ENCODE measurements around the gene BCO1. TPM values are rescaled to one million over a fixed set of nuclear protein-coding genes. Genes with fewer than 3 reads are reported as not detected.

The BCO1 gene
- total and polyA plus RNA-seq, 12 donors: 0.03 TPM; not detected in 11

- H3K27ac ChIP-seq: no peak overlapping the region
- no peaks in the 10 kb centered on the region for H3K27me3 ChIP-seq
- TF ChIP-seq POLR2A (IDR thresholded peaks at IDR 0.05): no peak
- no peak for TF ChIP-seq CTCF (IDR thresholded peaks at IDR 0.05)
- H3K4me1 ChIP-seq (replicated peaks in 1 of 2): no peaks in the 10 kb centered on the region
- no peak overlapping the region for H3K4me3 ChIP-seq
- H3K9me3 ChIP-seq (replicated peaks in 1 of 3): no peaks in the 10 kb centered on the region
- DNase-seq: no peak
- H3K36me3 ChIP-seq (replicated peaks in 1 of 2): no peaks in the 10 kb centered on the region
- WGBS, 4 donors: 66 to 80% (median 75%) methylated on average over 5 of the region's 5 CpGs
- intact Hi-C loops (cut with DNase I): no loop called here
These were observed 7.5 kb upstream of the BCO1 start for GRCh38 chr16:81231014-81231413.

GRCh38 chr16:81232740-81233367, 5.6 kb upstream of the BCO1 start:
- no peak overlapping the region for H3K4me3 ChIP-seq
- H3K36me3 ChIP-seq (replicated peaks in 1 of 2): no peaks in the 10 kb centered on the region
- DNase-seq: no peak
- no peaks in the 10 kb centered on the region for H3K27me3 ChIP-seq
- no peak for TF ChIP-seq POLR2A (IDR thresholded peaks at IDR 0.05)
- no peak for TF ChIP-seq CTCF (IDR thresholded peaks at IDR 0.05)
- no peak overlapping the region for H3K27ac ChIP-seq
- 90 to 95% (median 93%) methylated on average over 8 of the region's 8 CpGs for WGBS, 4 donors
- no peaks in the 10 kb centered on the region for H3K9me3 ChIP-seq (replicated peaks in 1 of 3)
- intact Hi-C loops (cut with DNase I): no loop called here
- H3K4me1 ChIP-seq (replicated peaks in 1 of 2): no peaks in the 10 kb centered on the region

- Histone ChIP-seq H3K9me3 (replicated peaks in 1 of 3) (no peaks in the 10 kb centered on the region), H3K4me1 (replicated peaks in 1 of 2) (no peaks in the 10 kb centered on the region), H3K36me3 (replicated peaks in 1 of 2) (no peaks in the 10 kb centered on the region), H3K4me3 (no peak overlapping the region), H3K27ac (no peak overlapping the region), H3K27me3 (no peaks in the 10 kb centered on the region)
- intact Hi-C loops (cut with DNase I): no loop called here
- TF ChIP-seq CTCF (IDR thresholded peaks at IDR 0.05) (no peak), POLR2A (IDR thresholded peaks at IDR 0.05) (no peak)
- DNase-seq: no peak
- whole genome bisulfite sequencing, 4 donors: 80 to 95% (median 93%) methylated on average over 8 of the region's 8 CpGs
These were observed 1.2 kb upstream of the BCO1 start for GRCh38 chr16:81237282-81237681.

- Histone ChIP-seq H3K9me3 (replicated peaks in 1 of 3) (no peaks in the 10 kb centered on the region), H3K36me3 (replicated peaks in 1 of 2) (no peaks in the 10 kb centered on the region), H3K27ac (no peak overlapping the region), H3K27me3 (no peaks in the 10 kb centered on the region), H3K4me3 (no peak overlapping the region), H3K4me1 (replicated peaks in 1 of 2) (no peaks in the 10 kb centered on the region)
- no peak for TF ChIP-seq POLR2A (IDR thresholded peaks at IDR 0.05)
- no peak for TF ChIP-seq CTCF (IDR thresholded peaks at IDR 0.05)
- intact Hi-C loops (cut with DNase I): no loop called here
- DNase-seq: no peak
- 84 to 86% (median 85%) methylated on average over 10 of the region's 10 CpGs for WGBS, 4 donors
These were observed 570 bp upstream of the BCO1 start for GRCh38 chr16:81237942-81238295.
